ENCODE results near the gene MALSU1. TPM values are rescaled to one million over a fixed set of nuclear protein-coding genes. Genes with fewer than 3 reads are reported as not detected.

Gene MALSU1
- total RNA-seq, 6 experiments from 2014 or later: 36.7 to 55.1 (median 44.7) TPM

- Histone ChIP-seq H3K36me3 (no peaks in the 10 kb centered on the region), H3K9me3 (no peaks in the 10 kb centered on the region), H3K4me3 (no peak overlapping the region), H3K4me1 (peaks cover 0 to 51% (median 2%) of the 10 kb centered on the region in 4 donors), H3K27me3 (no peaks in the 10 kb centered on the region), H3K27ac (peak overlapping the region in 1 of 3 donors; percentile 87)
- ATAC-seq: peak; percentile 25 to 66 (median 50)
- TF ChIP-seq, protein P1, sequence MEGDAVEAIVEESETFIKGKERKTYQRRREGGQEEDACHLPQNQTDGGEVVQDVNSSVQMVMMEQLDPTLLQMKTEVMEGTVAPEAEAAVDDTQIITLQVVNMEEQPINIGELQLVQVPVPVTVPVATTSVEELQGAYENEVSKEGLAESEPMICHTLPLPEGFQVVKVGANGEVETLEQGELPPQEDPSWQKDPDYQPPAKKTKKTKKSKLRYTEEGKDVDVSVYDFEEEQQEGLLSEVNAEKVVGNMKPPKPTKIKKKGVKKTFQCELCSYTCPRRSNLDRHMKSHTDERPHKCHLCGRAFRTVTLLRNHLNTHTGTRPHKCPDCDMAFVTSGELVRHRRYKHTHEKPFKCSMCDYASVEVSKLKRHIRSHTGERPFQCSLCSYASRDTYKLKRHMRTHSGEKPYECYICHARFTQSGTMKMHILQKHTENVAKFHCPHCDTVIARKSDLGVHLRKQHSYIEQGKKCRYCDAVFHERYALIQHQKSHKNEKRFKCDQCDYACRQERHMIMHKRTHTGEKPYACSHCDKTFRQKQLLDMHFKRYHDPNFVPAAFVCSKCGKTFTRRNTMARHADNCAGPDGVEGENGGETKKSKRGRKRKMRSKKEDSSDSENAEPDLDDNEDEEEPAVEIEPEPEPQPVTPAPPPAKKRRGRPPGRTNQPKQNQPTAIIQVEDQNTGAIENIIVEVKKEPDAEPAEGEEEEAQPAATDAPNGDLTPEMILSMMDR (IDR thresholded peaks at IDR 0.05): no peak
- no peak for TF ChIP-seq POLR2A (IDR thresholded peaks at IDR 0.05)
- WGBS (ENCODE audit: insufficient coverage, low coverage, low lambda C conversion rate, missing lambda C conversion rate): 34% methylated on average over 5 of the region's 6 CpGs
- intact Hi-C loops (cut with DNase I): no loop called here
- DNase-seq: peak; percentile 43 to 77 (median 73)
Measured at GRCh38 chr7:23294549-23295400, 4.4 kb upstream of the MALSU1 start.

GRCh38 chr7:23295401-23295697, 3.8 kb upstream of the MALSU1 start:
- Histone ChIP-seq H3K9me3 (no peaks in the 10 kb centered on the region), H3K36me3 (no peaks in the 10 kb centered on the region), H3K27me3 (no peaks in the 10 kb centered on the region), H3K4me3 (no peak overlapping the region), H3K27ac (peak overlapping the region in 1 of 3 donors; percentile 87), H3K4me1 (peaks cover 0 to 57% (median 2%) of the 10 kb centered on the region in 4 donors)
- DNase-seq: no peak
- intact Hi-C loops (cut with DNase I): no loop called here
- TF ChIP-seq POLR2A (IDR thresholded peaks at IDR 0.05): no peak
- TF ChIP-seq, protein P1 (IDR thresholded peaks at IDR 0.05): no peak
- no peak for ATAC-seq

DNA sequence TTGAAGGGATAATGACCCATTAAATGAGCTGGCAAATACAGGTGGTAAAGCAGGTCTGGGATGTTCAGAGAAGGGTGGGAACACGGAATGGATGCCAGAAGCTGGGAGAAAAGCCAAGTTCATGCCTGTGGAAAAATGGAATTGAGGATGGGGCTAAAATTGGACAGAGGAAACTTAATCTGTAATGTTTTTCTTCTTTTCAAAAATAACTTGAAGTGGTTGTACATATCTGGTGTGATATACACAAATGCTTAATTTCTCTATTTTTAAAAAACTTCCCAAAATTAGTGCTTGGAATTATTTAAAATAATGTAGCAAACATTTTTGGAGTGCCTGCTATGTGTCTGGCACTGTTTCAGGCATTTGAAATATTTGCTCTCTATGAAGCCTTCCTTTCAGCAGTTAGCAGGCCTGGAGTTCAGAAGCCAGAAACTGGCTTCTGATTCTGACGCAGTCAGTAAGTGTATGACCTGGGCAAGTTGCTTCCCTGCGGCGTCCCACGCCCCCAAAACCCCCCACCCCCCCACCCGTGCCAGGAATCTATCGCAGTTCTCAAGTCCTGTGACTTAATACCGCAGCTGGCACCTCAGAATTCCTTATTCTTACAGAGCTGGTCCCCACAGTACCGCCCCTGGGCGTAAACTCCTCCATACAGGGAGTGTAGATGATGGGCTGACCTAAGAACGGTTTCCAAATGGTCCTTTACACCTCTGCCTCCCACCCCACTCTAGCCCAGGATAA, 828 bp upstream of the MALSU1 start:
- H3K27me3 ChIP-seq: no peaks in the 10 kb centered on the region
- WGBS (ENCODE audit: insufficient coverage, low coverage, low lambda C conversion rate, missing lambda C conversion rate): 73% methylated on average over 11 of the region's 11 CpGs
- TF ChIP-seq, protein P1 (IDR thresholded peaks at IDR 0.05): no peak
- no peak for TF ChIP-seq POLR2A (IDR thresholded peaks at IDR 0.05)
- no peaks in the 10 kb centered on the region for H3K9me3 ChIP-seq
- H3K36me3 ChIP-seq: peaks cover 0 to 9% (median 0%) of the 10 kb centered on the region in 4 donors
- DNase-seq (no peak), ATAC-seq (no peak)
- intact Hi-C loops (cut with DNase I): no loop called here
- H3K27ac ChIP-seq: peak overlapping the region; percentile 70 to 80 (median 74)
- peaks cover 0 to 45% (median 2%) of the 10 kb centered on the region in 4 donors for H3K4me1 ChIP-seq
- H3K4me3 ChIP-seq: peak overlapping the region in 2 of 3 donors; percentile 82 to 91

GRCh38 chr7:23299770-23300300, 696 bp downstream of the MALSU1 start:
- peaks cover 0 to 30% (median 1%) of the 10 kb centered on the region in 4 donors for H3K4me1 ChIP-seq
- H3K27ac ChIP-seq: peak overlapping the region; percentile 70 to 80 (median 74)
- intact Hi-C loops (cut with DNase I): no loop called here
- ATAC-seq (no peak), DNase-seq (no peak)
- 4% methylated on average over 12 of the region's 12 CpGs for WGBS (ENCODE audit: insufficient coverage, low coverage, low lambda C conversion rate, missing lambda C conversion rate)
- TF ChIP-seq POLR2A (IDR thresholded peaks at IDR 0.05): no peak
- TF ChIP-seq, protein P1 (IDR thresholded peaks at IDR 0.05): no peak
- peaks cover 0 to 9% (median 0%) of the 10 kb centered on the region in 4 donors for H3K36me3 ChIP-seq
- H3K9me3 ChIP-seq: no peaks in the 10 kb centered on the region
- peak overlapping the region; percentile 82 to 95 (median 91) for H3K4me3 ChIP-seq
- no peaks in the 10 kb centered on the region for H3K27me3 ChIP-seq

All from right lobe of liver (tissue), 6 donors.